Astrocyte (in vitro differentiated cells and primary cell): ENCODE results near the gene CMIP.
"Not testable (repeated sequence)": the region's sequence is repeated elsewhere in the genome, so short reads cannot be mapped to it uniquely, and the experiment has no call there.

Experiments
- EZH2 ChIP-seq: IDR thresholded peaks from 2 replicates; pipeline ENCODE4 v1.6.1; 2012; ENCODE audit warnings: mild to moderate bottlenecking, low read length, inconsistent platforms; ENCODE audit not compliant: insufficient read depth
- TF ChIP-seq, protein P1 (sequence below): IDR thresholded peaks from 2 replicates; pipeline ENCODE4 v1.5.1; 2011; ENCODE audit warnings: low read depth, mild to moderate bottlenecking, inconsistent platforms, low read length, moderate library complexity; ENCODE audit not compliant: insufficient read depth

DNA sequence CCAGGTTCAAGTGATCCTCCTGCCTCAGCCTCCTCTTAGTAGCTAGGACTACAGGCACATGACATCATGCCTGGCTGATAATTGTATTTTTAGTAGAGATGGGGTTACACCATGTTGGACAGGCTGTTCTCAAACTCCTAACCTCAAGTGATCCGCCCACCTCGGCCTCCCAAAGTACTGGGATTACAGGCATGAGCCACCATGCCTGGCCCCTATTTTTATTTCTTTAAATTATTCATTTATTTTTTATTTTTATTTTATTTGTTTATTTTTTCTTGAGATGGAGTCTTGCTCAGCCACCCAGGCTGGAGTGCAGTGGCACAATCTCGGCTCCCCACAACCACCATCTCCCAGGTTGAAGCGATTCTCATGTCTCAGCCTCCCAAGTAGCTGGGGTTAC is 80.3 kb downstream of the CMIP start:
- TF ChIP-seq, protein P1, sequence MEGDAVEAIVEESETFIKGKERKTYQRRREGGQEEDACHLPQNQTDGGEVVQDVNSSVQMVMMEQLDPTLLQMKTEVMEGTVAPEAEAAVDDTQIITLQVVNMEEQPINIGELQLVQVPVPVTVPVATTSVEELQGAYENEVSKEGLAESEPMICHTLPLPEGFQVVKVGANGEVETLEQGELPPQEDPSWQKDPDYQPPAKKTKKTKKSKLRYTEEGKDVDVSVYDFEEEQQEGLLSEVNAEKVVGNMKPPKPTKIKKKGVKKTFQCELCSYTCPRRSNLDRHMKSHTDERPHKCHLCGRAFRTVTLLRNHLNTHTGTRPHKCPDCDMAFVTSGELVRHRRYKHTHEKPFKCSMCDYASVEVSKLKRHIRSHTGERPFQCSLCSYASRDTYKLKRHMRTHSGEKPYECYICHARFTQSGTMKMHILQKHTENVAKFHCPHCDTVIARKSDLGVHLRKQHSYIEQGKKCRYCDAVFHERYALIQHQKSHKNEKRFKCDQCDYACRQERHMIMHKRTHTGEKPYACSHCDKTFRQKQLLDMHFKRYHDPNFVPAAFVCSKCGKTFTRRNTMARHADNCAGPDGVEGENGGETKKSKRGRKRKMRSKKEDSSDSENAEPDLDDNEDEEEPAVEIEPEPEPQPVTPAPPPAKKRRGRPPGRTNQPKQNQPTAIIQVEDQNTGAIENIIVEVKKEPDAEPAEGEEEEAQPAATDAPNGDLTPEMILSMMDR: not testable (repeated sequence)
- not testable (repeated sequence) for TF ChIP-seq EZH2
